Measurements from ENCODE around the gene SMARCAL1. TPM values are rescaled to one million over a fixed set of nuclear protein-coding genes. Genes with fewer than 3 reads are reported as not detected.

The SMARCAL1 gene
- total and polyA plus RNA-seq, 2 experiments from 2014 or later: 10.3 to 17.2 TPM

- no peaks in the 10 kb centered on the region for H4K20me1 ChIP-seq (replicated peaks; ENCODE audit: insufficient read depth)
- H3K36me3 ChIP-seq (ENCODE audit: insufficient read depth): no peaks in the 10 kb centered on the region
- no peaks in the 10 kb centered on the region for H3K9me2 ChIP-seq (ENCODE audit: insufficient read depth)
- H3K27ac ChIP-seq (ENCODE audit: low read depth): no peak overlapping the region
- H2AFZ ChIP-seq: no peak overlapping the region
- no peaks in the 10 kb centered on the region for H3K79me2 ChIP-seq (replicated peaks; ENCODE audit: insufficient read depth)
- ATAC-seq (no peak), DNase-seq (ENCODE audit: low spot score) (no peak)
- H3F3A ChIP-seq (replicated peaks; ENCODE audit: low read depth): no peaks in the 10 kb centered on the region
- H3K4me1 Mint-ChIP-seq: peaks cover 33% of the 10 kb centered on the region
- no peaks in the 10 kb centered on the region; the same call in 1 of the 2 replicates for H3K27me3 ChIP-seq (ENCODE audit: insufficient read depth)
- H3K4me1 ChIP-seq (ENCODE audit: insufficient read depth): peaks cover 20% of the 10 kb centered on the region; the same call in 1 of the 2 replicates
- no peak overlapping the region for H3K4me2 ChIP-seq
- TF ChIP-seq ZNF331 (CRISPR knock-in tag; IDR thresholded peaks at IDR 0.05; ENCODE audit: low read depth): no peak
- no peak for TF ChIP-seq EZH2phosphoT487 (IDR thresholded peaks at IDR 0.05; ENCODE audit: unreplicated experiment)
- TF ChIP-seq CTCF (conservative IDR thresholded peaks at IDR 0.05; ENCODE audit: low read depth in 2 of 2): no peak
- no peak for TF ChIP-seq CREB1 (CRISPR knock-in tag; IDR thresholded peaks at IDR 0.05; ENCODE audit: low read depth)
- TF ChIP-seq ZNF462 (CRISPR knock-in tag; IDR thresholded peaks at IDR 0.05): no peak
- TF ChIP-seq ETS1 (IDR thresholded peaks at IDR 0.05): no peak
- no peak for TF ChIP-seq POLR2AphosphoS5 (IDR thresholded peaks at IDR 0.05; ENCODE audit: low read depth)
- no peak for TF ChIP-seq EZH2 (IDR thresholded peaks at IDR 0.05; ENCODE audit: low read depth, unreplicated experiment)
- no peak for TF ChIP-seq NANOG (IDR thresholded peaks at IDR 0.05; ENCODE audit: borderline replicate concordance)
- no peak for TF ChIP-seq STAT1 (IDR thresholded peaks at IDR 0.05; ENCODE audit: unreplicated experiment)
- no peak for TF ChIP-seq REST (IDR thresholded peaks at IDR 0.05; ENCODE audit: unreplicated experiment)
- no peak for TF ChIP-seq JUNB (IDR thresholded peaks at IDR 0.05; ENCODE audit: unreplicated experiment)
- no peak for TF ChIP-seq ZNF114 (CRISPR knock-in tag; IDR thresholded peaks at IDR 0.05)
- no peak overlapping the region for H3K27ac Mint-ChIP-seq
- H3K4me3 Mint-ChIP-seq: no peak overlapping the region
- no peaks in the 10 kb centered on the region for H3K36me3 Mint-ChIP-seq (ENCODE audit: low read depth)
- H3K27me3 Mint-ChIP-seq (ENCODE audit: insufficient read depth, low read depth, poor library complexity): peaks cover 12% of the 10 kb centered on the region
- H3K4me3 ChIP-seq: no peak overlapping the region
- no peaks in the 10 kb centered on the region for H3K9me3 Mint-ChIP-seq
Observed at GRCh38 chr2:216406826-216407225, 5.5 kb upstream of the SMARCAL1 start.

Data from GM23338 (cell line).